Measurements from ENCODE around the gene MMP21. TPM values are rescaled to one million over a fixed set of nuclear protein-coding genes. Genes with fewer than 3 reads are reported as not detected.

Gene MMP21
- polyA plus RNA-seq, 6 donors from 2014 or later, result not detected

GRCh38 chr10:125802131-125802530 lies 26.5 kb upstream of the MMP21 start:
- H3K27ac Mint-ChIP-seq, result no peak overlapping the region
- H3K4me1 Mint-ChIP-seq, result no peaks in the 10 kb centered on the region
- H3K4me3 Mint-ChIP-seq, result no peak overlapping the region
- no peak for ATAC-seq (ENCODE audit: low read depth in 2 of 2)
- H3K27me3 Mint-ChIP-seq, result no peaks in the 10 kb centered on the region
- H3K36me3 Mint-ChIP-seq, result peaks cover 16 to 17% of the 10 kb centered on the region in 2 donors
- no peaks in the 10 kb centered on the region for H3K9me3 Mint-ChIP-seq
- DNase-seq, result no peak

GRCh38 chr10:125801574-125801973 lies 26.0 kb upstream of the MMP21 start:
- ATAC-seq (ENCODE audit: low read depth in 2 of 2), result no peak
- no peaks in the 10 kb centered on the region for H3K4me1 Mint-ChIP-seq
- H3K9me3 Mint-ChIP-seq, result no peaks in the 10 kb centered on the region
- DNase-seq, result no peak
- no peaks in the 10 kb centered on the region for H3K27me3 Mint-ChIP-seq
- no peak overlapping the region for H3K4me3 Mint-ChIP-seq
- H3K36me3 Mint-ChIP-seq, result peaks cover 13 to 16% of the 10 kb centered on the region in 2 donors
- H3K27ac Mint-ChIP-seq, result no peak overlapping the region

- DNase-seq (no peak), ATAC-seq (ENCODE audit: low read depth in 2 of 2) (no peak)
- no peaks in the 10 kb centered on the region for H3K27me3 Mint-ChIP-seq
- peak overlapping the region in 1 of 6 donors; percentile 3 for H3K27ac Mint-ChIP-seq
- H3K4me3 Mint-ChIP-seq, result no peak overlapping the region
- H3K4me1 Mint-ChIP-seq, result no peaks in the 10 kb centered on the region
- H3K9me3 Mint-ChIP-seq, result no peaks in the 10 kb centered on the region
- peaks cover 7 to 18% of the 10 kb centered on the region in 2 donors for H3K36me3 Mint-ChIP-seq
These were observed 24.0 kb upstream of the MMP21 start for GRCh38 chr10:125799451-125800182.

GRCh38 chr10:125797994-125798662 lies 22.5 kb upstream of the MMP21 start:
- peaks cover 19 to 27% of the 10 kb centered on the region in 2 donors for H3K36me3 Mint-ChIP-seq
- H3K4me1 Mint-ChIP-seq, result no peaks in the 10 kb centered on the region
- no peak overlapping the region for H3K4me3 Mint-ChIP-seq
- H3K27me3 Mint-ChIP-seq, result no peaks in the 10 kb centered on the region
- ATAC-seq (ENCODE audit: low read depth in 2 of 2) (no peak), DNase-seq (no peak)
- H3K27ac Mint-ChIP-seq, result no peak overlapping the region
- no peaks in the 10 kb centered on the region for H3K9me3 Mint-ChIP-seq

- no peaks in the 10 kb centered on the region for H3K9me3 Mint-ChIP-seq
- H3K4me3 Mint-ChIP-seq, result no peak overlapping the region
- H3K27ac Mint-ChIP-seq, result no peak overlapping the region
- peaks cover 19 to 30% of the 10 kb centered on the region in 2 donors for H3K36me3 Mint-ChIP-seq
- ATAC-seq (ENCODE audit: low read depth in 2 of 2) (no peak), DNase-seq (no peak)
- no peaks in the 10 kb centered on the region for H3K4me1 Mint-ChIP-seq
- H3K27me3 Mint-ChIP-seq, result no peaks in the 10 kb centered on the region
These were observed 21.8 kb upstream of the MMP21 start for GRCh38 chr10:125797424-125797823.

GRCh38 chr10:125795637-125796190 lies 20.1 kb upstream of the MMP21 start:
- no peak overlapping the region for H3K4me3 Mint-ChIP-seq
- no peak for DNase-seq
- ATAC-seq (ENCODE audit: low read depth in 2 of 2), result no peak
- H3K36me3 Mint-ChIP-seq, result peaks cover 19 to 38% of the 10 kb centered on the region in 2 donors
- H3K27ac Mint-ChIP-seq, result no peak overlapping the region
- H3K4me1 Mint-ChIP-seq, result no peaks in the 10 kb centered on the region
- no peaks in the 10 kb centered on the region for H3K9me3 Mint-ChIP-seq
- no peaks in the 10 kb centered on the region for H3K27me3 Mint-ChIP-seq

GRCh38 chr10:125795128-125795527 lies 19.5 kb upstream of the MMP21 start:
- no peak for DNase-seq
- Mint-ChIP-seq H3K4me1 (no peaks in the 10 kb centered on the region), H3K36me3 (peaks cover 22 to 39% of the 10 kb centered on the region in 2 donors), H3K9me3 (no peaks in the 10 kb centered on the region), H3K4me3 (no peak overlapping the region), H3K27me3 (no peaks in the 10 kb centered on the region), H3K27ac (no peak overlapping the region)
- no peak for ATAC-seq (ENCODE audit: low read depth in 2 of 2)

GRCh38 chr10:125792342-125793300 lies 17.0 kb upstream of the MMP21 start:
- Mint-ChIP-seq H3K9me3 (no peaks in the 10 kb centered on the region), H3K36me3 (peaks cover 26 to 41% of the 10 kb centered on the region in 2 donors), H3K4me1 (no peaks in the 10 kb centered on the region), H3K4me3 (no peak overlapping the region), H3K27ac (peak overlapping the region in 1 of 6 donors; percentile 24), H3K27me3 (no peaks in the 10 kb centered on the region)
- no peak for ATAC-seq (ENCODE audit: low read depth in 2 of 2)
- DNase-seq, result no peak

GRCh38 chr10:125788156-125789034 lies 12.8 kb upstream of the MMP21 start:
- peaks cover 8 to 31% of the 10 kb centered on the region in 2 donors for H3K36me3 Mint-ChIP-seq
- no peaks in the 10 kb centered on the region for H3K27me3 Mint-ChIP-seq
- ATAC-seq (ENCODE audit: low read depth in 2 of 2) (no peak), DNase-seq (no peak)
- H3K27ac Mint-ChIP-seq, result peak overlapping the region in 2 of 6 donors; percentile 30 to 49
- peaks cover 0 to 2% (median 0%) of the 10 kb centered on the region in 3 donors for H3K4me1 Mint-ChIP-seq
- no peaks in the 10 kb centered on the region for H3K9me3 Mint-ChIP-seq
- no peak overlapping the region for H3K4me3 Mint-ChIP-seq

- peaks cover 0 to 2% (median 0%) of the 10 kb centered on the region in 3 donors for H3K4me1 Mint-ChIP-seq
- DNase-seq (no peak), ATAC-seq (ENCODE audit: low read depth in 2 of 2) (no peak)
- H3K27ac Mint-ChIP-seq, result no peak overlapping the region
- no peak overlapping the region for H3K4me3 Mint-ChIP-seq
- no peaks in the 10 kb centered on the region for H3K27me3 Mint-ChIP-seq
- H3K9me3 Mint-ChIP-seq, result no peaks in the 10 kb centered on the region
- peaks cover 8 to 15% of the 10 kb centered on the region in 2 donors for H3K36me3 Mint-ChIP-seq
These were observed 10.2 kb upstream of the MMP21 start for GRCh38 chr10:125785791-125786190.

GRCh38 chr10:125783957-125784356 lies 8.3 kb upstream of the MMP21 start:
- no peak for DNase-seq
- peaks cover 0 to 2% (median 0%) of the 10 kb centered on the region in 3 donors for H3K4me1 Mint-ChIP-seq
- H3K27ac Mint-ChIP-seq, result peak overlapping the region in 1 of 6 donors; percentile 62
- H3K36me3 Mint-ChIP-seq, result peaks cover 0 to 10% of the 10 kb centered on the region in 2 donors
- peaks cover 0 to 2% (median 0%) of the 10 kb centered on the region in 7 donors for H3K9me3 Mint-ChIP-seq
- no peak for ATAC-seq (ENCODE audit: low read depth in 2 of 2)
- H3K27me3 Mint-ChIP-seq, result no peaks in the 10 kb centered on the region
- no peak overlapping the region for H3K4me3 Mint-ChIP-seq

GRCh38 chr10:125783408-125783807 lies 7.8 kb upstream of the MMP21 start:
- H3K27me3 Mint-ChIP-seq, result peaks cover 0 to 1% (median under 1%) of the 10 kb centered on the region in 3 donors
- H3K36me3 Mint-ChIP-seq, result peaks cover 0 to 8% of the 10 kb centered on the region in 2 donors
- no peak for ATAC-seq (ENCODE audit: low read depth in 2 of 2)
- H3K4me3 Mint-ChIP-seq, result no peak overlapping the region
- H3K4me1 Mint-ChIP-seq, result peaks cover 0 to 2% (median 0%) of the 10 kb centered on the region in 3 donors
- DNase-seq, result no peak
- peaks cover 0 to 2% (median 0%) of the 10 kb centered on the region in 7 donors for H3K9me3 Mint-ChIP-seq
- peak overlapping the region in 1 of 6 donors; percentile 40 for H3K27ac Mint-ChIP-seq
